Fibroblast of mammary gland (primary cell): ENCODE data around the gene KLHL12.

Experiments
- DNase-seq: peaks from one replicate; pipeline ENCODE4 v3.0.0-alpha.2; 2010; ENCODE audit warnings: low read depth
- H3K4me3 ChIP-seq: 2 replicates; pipeline ENCODE4 v1.5.1; 2011; ENCODE audit warnings: low read depth, mild to moderate bottlenecking, low read length, moderate library complexity; ENCODE audit not compliant: control insufficient read depth
- TF ChIP-seq, protein P1 (sequence below): conservative IDR thresholded peaks from 2 replicates; pipeline ENCODE4 v1.5.1; 2011; ENCODE audit warnings: low read depth, low read length, inconsistent platforms; ENCODE audit not compliant: control insufficient read depth, insufficient read depth

Gene KLHL12

DNA sequence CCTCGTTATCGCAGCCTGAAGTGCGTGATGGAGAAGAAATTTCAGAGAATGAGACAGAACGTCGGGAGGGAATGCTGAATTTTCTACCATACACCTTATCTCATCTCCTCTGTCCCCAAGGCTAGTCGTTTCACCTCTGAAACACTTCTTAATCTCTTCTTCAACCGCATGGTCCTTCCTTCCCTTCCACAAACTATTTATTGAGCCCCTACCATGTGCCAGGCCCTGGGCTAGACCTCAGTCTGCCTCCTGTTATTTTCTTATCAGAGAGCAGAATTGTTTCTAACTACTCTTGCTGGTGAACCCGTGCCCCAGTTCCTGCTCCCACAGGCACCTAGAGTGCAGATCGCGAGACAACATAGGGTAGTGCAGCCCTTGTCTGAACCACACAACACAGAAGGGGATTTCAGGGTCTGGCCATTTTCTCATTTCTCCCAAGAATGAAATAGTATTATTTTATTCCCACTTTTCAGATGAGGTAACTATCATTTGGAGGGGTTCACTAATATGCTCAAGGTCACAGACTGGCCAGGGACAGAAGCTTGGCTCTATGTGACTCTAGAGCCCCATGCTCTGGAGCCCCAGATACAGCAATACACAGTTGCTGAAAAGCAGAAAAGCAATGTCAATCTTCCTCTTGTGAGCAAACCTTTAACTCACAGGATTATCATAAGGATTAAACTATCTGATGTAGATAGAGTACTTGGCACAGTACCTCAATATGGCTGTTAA is 31.7 kb upstream of the KLHL12 start:
- peak overlapping the region; percentile 69 for H3K4me3 ChIP-seq
- DNase-seq: no peak

DNA sequence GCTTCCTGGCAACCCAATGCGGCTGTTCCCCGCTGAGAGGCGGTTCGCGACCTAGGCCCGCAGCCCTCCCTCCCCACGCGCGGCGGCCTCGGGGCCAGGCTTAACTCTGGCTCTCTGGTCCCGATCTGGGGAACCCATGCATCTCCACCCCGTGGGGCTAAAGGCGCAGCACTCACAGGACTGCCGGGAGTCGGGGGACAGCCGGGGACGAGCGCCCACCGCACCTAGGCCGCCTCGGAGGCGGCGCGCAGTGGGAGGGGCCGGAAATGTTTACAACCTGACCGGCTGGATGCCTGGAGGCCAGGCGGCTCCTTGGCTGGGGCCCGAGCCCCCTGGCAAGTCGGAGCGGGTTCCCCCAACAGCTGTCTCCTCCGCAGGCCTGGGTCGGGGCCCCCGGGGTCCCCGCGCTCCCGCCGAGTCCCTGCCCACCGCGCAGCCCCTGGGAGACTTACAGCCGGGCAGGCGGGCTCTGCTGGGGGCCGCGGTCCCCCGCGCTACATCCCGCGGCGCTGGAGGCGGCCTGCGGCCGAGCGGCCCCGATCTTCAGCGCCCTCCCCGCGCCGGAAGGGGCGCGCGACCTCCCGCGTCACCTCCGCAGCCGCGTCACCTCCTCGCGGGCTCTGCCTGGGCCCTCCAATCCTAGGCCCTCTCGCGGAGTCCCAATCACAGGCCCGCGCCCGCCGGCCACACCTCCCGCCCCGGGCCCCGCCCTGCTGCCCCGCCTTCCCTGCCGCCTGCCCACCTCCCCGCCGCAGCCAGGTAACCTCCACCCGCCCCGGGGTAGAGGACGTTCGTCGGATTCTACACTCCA is 30.9 kb upstream of the KLHL12 start, which contains the start of gene ADIPOR1:
Gene ADIPOR1 (minus strand): TSS at position 580 of the 811 bp plus-strand sequence. CDS start 7,242 bp downstream, outside the sequence.
- TF ChIP-seq, protein P1, sequence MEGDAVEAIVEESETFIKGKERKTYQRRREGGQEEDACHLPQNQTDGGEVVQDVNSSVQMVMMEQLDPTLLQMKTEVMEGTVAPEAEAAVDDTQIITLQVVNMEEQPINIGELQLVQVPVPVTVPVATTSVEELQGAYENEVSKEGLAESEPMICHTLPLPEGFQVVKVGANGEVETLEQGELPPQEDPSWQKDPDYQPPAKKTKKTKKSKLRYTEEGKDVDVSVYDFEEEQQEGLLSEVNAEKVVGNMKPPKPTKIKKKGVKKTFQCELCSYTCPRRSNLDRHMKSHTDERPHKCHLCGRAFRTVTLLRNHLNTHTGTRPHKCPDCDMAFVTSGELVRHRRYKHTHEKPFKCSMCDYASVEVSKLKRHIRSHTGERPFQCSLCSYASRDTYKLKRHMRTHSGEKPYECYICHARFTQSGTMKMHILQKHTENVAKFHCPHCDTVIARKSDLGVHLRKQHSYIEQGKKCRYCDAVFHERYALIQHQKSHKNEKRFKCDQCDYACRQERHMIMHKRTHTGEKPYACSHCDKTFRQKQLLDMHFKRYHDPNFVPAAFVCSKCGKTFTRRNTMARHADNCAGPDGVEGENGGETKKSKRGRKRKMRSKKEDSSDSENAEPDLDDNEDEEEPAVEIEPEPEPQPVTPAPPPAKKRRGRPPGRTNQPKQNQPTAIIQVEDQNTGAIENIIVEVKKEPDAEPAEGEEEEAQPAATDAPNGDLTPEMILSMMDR: no peak
- DNase-seq: peak; percentile 75
- H3K4me3 ChIP-seq: peak within 1 kb of the TSS; percentile 77

More for the DNA sequence above, 31.7 kb upstream of the KLHL12 start:
- TF ChIP-seq, protein P1: no peak

DNA sequence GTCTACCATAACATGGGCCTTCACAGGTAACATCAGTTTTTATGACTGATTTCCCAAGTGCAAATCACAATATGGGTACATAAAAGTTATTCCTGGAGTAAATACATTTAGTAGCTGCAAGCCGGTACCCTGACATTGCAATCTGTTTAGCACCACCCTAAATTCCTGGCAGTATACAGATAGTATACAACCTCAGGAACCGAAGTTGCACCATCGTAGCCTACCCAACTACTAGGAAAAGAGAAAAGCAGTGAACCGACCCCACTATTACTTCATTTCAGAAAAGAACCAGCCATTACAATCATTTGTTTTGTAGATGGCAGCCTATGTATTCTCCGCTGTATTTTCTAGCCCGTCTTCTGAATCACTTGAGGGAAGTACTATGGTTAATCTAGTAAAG is 29.9 kb upstream of the KLHL12 start:
- no peak for DNase-seq
- TF ChIP-seq, protein P1: no peak
- H3K4me3 ChIP-seq: peak overlapping the region; percentile 77

DNA sequence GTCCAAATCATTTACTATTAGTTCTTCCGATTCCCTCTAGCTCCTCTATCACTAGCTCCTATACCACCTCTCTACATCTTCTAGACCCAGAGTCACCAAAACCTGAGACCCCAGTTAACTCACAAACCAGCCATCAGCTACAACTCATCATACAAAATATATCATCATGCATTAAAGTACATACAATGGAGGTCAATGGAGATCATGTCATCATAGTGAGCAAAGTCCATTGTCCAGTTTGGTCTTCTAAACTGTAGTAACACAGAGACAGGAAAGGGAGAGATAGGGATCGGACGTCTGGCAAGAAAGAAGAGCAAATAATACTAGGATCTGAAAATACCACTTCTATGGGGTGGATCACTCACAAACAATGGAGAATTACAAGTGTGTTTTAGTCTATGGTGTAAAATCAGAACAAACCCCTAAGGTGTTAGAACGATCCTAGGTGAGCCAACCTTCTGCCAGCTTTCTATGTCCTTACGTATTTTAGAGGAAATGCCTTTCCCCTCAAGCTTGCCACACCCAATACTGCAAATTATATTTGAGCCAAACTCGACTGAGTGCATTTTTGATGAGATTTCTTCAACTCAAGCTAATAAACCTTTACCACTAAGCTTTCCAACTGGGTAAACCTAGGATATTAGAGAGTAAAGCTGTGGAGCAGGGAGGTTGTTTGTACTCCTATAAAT is 27.2 kb upstream of the KLHL12 start:
- no peak overlapping the region for H3K4me3 ChIP-seq
- DNase-seq: no peak
- TF ChIP-seq, protein P1: no peak

DNA sequence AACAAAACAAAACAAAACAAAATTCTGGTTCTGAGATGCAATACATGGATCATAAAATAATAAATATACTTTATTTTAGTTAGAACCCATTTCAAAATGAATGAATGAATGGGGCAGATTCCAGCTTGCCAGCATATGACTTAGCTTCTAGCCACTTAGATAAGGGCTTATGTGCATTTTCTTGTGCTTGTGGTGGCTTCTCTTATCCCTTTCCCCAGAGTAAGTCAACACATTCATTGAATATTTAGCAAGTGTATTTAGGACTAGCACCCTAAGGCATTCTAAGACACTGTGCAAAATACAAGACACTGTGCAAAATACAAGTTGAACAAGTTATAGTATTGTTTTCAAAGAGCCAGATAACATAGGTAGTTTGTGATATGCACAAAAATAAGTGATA is 26.4 kb upstream of the KLHL12 start:
- TF ChIP-seq, protein P1: no peak
- no peak for DNase-seq
- H3K4me3 ChIP-seq: no peak overlapping the region

DNA sequence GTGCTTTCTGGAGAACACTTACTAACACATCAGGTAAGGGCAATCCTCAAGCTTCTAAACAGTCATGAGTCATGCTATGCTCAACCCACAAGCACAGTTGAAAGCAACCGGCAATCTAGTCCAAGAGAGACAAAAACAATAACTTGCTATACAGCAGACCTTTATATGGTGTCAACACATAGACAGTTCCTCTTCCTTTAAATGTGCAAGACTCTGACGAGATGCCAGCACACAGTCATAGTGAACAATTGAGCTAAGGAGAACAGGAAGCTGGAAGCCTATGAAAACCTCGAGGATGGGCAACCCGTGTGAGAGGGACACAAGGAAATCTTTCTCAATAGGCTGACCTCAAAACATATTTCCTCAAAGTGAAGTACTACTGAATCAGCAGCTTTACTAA is 25.8 kb upstream of the KLHL12 start:
- no peak overlapping the region for H3K4me3 ChIP-seq
- peak; percentile 85 for DNase-seq
- TF ChIP-seq, protein P1: no peak
